ENCODE measurements around the gene ARHGAP32.
A peak's percentile ranks its signal among the peaks of the same experiment; 100 is the strongest.
"Not testable (repeated sequence)": the region's sequence is repeated elsewhere in the genome, so short reads cannot be mapped to it uniquely, and the experiment has no call there.

ARHGAP32 gene

GRCh38 chr11:129021295-129021694 lies 170.8 kb downstream of the ARHGAP32 start:
- no peak for DNase-seq (ENCODE audit: low spot score)

- no peak for DNase-seq (ENCODE audit: low spot score)
These were observed 173.1 kb downstream of the ARHGAP32 start for GRCh38 chr11:129018991-129019390.

- no peak for DNase-seq (ENCODE audit: low spot score)
These were observed 174.0 kb downstream of the ARHGAP32 start for GRCh38 chr11:129018126-129018525.

GRCh38 chr11:129013737-129014475 lies 178.2 kb downstream of the ARHGAP32 start:
- no peak for DNase-seq (ENCODE audit: low spot score)

GRCh38 chr11:129012880-129013279 lies 179.2 kb downstream of the ARHGAP32 start:
- DNase-seq (ENCODE audit: low spot score), result no peak

GRCh38 chr11:129006161-129006560 lies 186.0 kb downstream of the ARHGAP32 start:
- DNase-seq (ENCODE audit: low spot score), result no peak

- not testable (repeated sequence) for DNase-seq (ENCODE audit: low spot score)
These were observed 193.0 kb downstream of the ARHGAP32 start for GRCh38 chr11:128999165-128999564.

- no peak for DNase-seq (ENCODE audit: low spot score)
These were observed 203.7 kb downstream of the ARHGAP32 start for GRCh38 chr11:128988242-128988970.

- no peak for DNase-seq (ENCODE audit: low spot score)
These were observed 206.2 kb downstream of the ARHGAP32 start for GRCh38 chr11:128985880-128986279.

GRCh38 chr11:128983023-128983422 lies 209.1 kb downstream of the ARHGAP32 start:
- no peak for DNase-seq (ENCODE audit: low spot score)

GRCh38 chr11:128981254-128981653 lies 210.9 kb downstream of the ARHGAP32 start:
- DNase-seq (ENCODE audit: low spot score), result no peak

GRCh38 chr11:128970598-128971190 lies 221.4 kb downstream of the ARHGAP32 start:
- no peak for DNase-seq (ENCODE audit: low spot score)

GRCh38 chr11:128968916-128969315 lies 223.2 kb downstream of the ARHGAP32 start:
- no peak for DNase-seq (ENCODE audit: low spot score)

- no peak for DNase-seq (ENCODE audit: low spot score)
These were observed 224.5 kb downstream of the ARHGAP32 start for GRCh38 chr11:128967578-128967977.

GRCh38 chr11:128965485-128965884 lies 226.6 kb downstream of the ARHGAP32 start:
- DNase-seq (ENCODE audit: low spot score), result no peak

- no peak for DNase-seq (ENCODE audit: low spot score)
These were observed 227.6 kb downstream of the ARHGAP32 start for GRCh38 chr11:128964463-128964930.

- DNase-seq (ENCODE audit: low spot score), result no peak
These were observed 228.3 kb downstream of the ARHGAP32 start for GRCh38 chr11:128963744-128964325.

GRCh38 chr11:128962896-128963295 lies 229.2 kb downstream of the ARHGAP32 start:
- DNase-seq (ENCODE audit: low spot score), result no peak

GRCh38 chr11:128961645-128962044 lies 230.5 kb downstream of the ARHGAP32 start:
- no peak for DNase-seq (ENCODE audit: low spot score)

GRCh38 chr11:128957202-128957482 lies 235.0 kb downstream of the ARHGAP32 start:
- DNase-seq (ENCODE audit: low spot score), result no peak

- peak; percentile 82 for DNase-seq (ENCODE audit: low spot score)
These were observed 235.5 kb downstream of the ARHGAP32 start for GRCh38 chr11:128956401-128957201.

GRCh38 chr11:128955636-128956035 lies 236.5 kb downstream of the ARHGAP32 start:
- DNase-seq (ENCODE audit: low spot score), result no peak
